HEK293 (cell line): ENCODE data around the gene HDLBP.
A peak's percentile ranks its signal among the peaks of the same experiment; 100 is the strongest.

Source experiments
- CTCF ChIA-PET: fragments of 350-600 bp; formaldehyde crosslinking; extraction: SDS; loops from one replicate; lab custom pipeline; 2021; ENCODE audit warnings: antibody characterized with exemption; lab: Yijun Ruan, JAX
- POLR2A ChIA-PET: fragments of 300-600 bp; formaldehyde crosslinking; extraction: SDS; loops from one replicate; lab custom pipeline; 2020; ENCODE audit warnings: antibody characterized with exemption, inconsistent platforms; lab: Yijun Ruan, JAX
- H3K27ac ChIP-seq: fragments of 200-500 bp; sonication (Bioruptor generic); 2 replicates; pipeline ENCODE4 v1.5.1; 2014; ENCODE audit warnings: low read depth, low read length, control low read depth, inconsistent platforms; ENCODE audit errors: extremely low read depth
- H3K36me3 ChIP-seq, 2 experiments: fragments of 200-500 bp in 1 of 2; sonication (Bioruptor generic) in 1 of 2; 1 replicate in 1 of 2; 2 replicates in 1 of 2; pipeline ENCODE4 v1.5.1; 2014 to 2017; ENCODE audit warnings: inconsistent platforms in 2 of 2, low read length in 2 of 2; ENCODE audit not compliant: control insufficient read depth in 2 of 2, insufficient read depth in 1 of 2
- H3K4me1 ChIP-seq: fragments of 200-500 bp; sonication (Bioruptor generic); 2 replicates; pipeline ENCODE4 v1.5.1; 2014; ENCODE audit warnings: mild to moderate bottlenecking, low read length, inconsistent platforms; ENCODE audit not compliant: control insufficient read depth, insufficient read depth
- H3K4me3 ChIP-seq: 2 replicates; pipeline ENCODE4 v1.5.1; 2011; ENCODE audit warnings: low read depth, mild to moderate bottlenecking, control low read depth, low read length, moderate library complexity
- H3K9me3 ChIP-seq: fragments of 200-500 bp; sonication (Bioruptor generic); 2 replicates; pipeline ENCODE4 v1.5.1; 2014; ENCODE audit warnings: low read depth, low read length, inconsistent platforms; ENCODE audit not compliant: control insufficient read depth, insufficient read depth
- ATF2 ChIP-seq: fragments of 450-650 bp; formaldehyde crosslinking; IDR thresholded peaks from 2 replicates; pipeline ENCODE4 v1.5.1; 2016; ENCODE audit warnings: missing biosample characterization, missing genetic modification characterization, low read depth
- CTCF ChIP-seq: fragments of 450-650 bp; formaldehyde crosslinking; IDR thresholded peaks from 2 replicates; pipeline ENCODE4 v1.5.1; 2016; ENCODE audit warnings: missing biosample characterization, missing genetic modification characterization
- GLIS1 ChIP-seq: fragments of 450-650 bp; formaldehyde crosslinking; IDR thresholded peaks from 2 replicates; pipeline ENCODE4 v1.5.1; 2016; ENCODE audit warnings: missing biosample characterization, missing genetic modification characterization
- HOXD13 ChIP-seq: sonication (generic); formaldehyde crosslinking; IDR thresholded peaks from 2 replicates; pipeline ENCODE4 v1.8.0; 2022; ENCODE audit warnings: missing genetic modification reagents, borderline replicate concordance
- KLF7 ChIP-seq: fragments of 450-650 bp; formaldehyde crosslinking; IDR thresholded peaks from 2 replicates; pipeline ENCODE4 v1.5.1; 2016; ENCODE audit warnings: missing biosample characterization, missing genetic modification characterization, borderline replicate concordance
- MEIS1 ChIP-seq: sonication (generic); formaldehyde crosslinking; IDR thresholded peaks from 2 replicates; pipeline ENCODE4 v1.8.1; 2022; ENCODE audit warnings: missing genetic modification reagents, mild to moderate bottlenecking, borderline replicate concordance
- YY2 ChIP-seq: fragments of 450-650 bp; formaldehyde crosslinking; IDR thresholded peaks from 2 replicates; pipeline ENCODE4 v1.5.1; 2016; ENCODE audit warnings: missing biosample characterization, missing genetic modification characterization
- ZBTB10 ChIP-seq: fragments of 450-650 bp; formaldehyde crosslinking; IDR thresholded peaks from 2 replicates; pipeline ENCODE4 v1.5.1; 2016; ENCODE audit warnings: missing biosample characterization, missing genetic modification characterization
- ZBTB44 ChIP-seq: fragments of 450-650 bp; IDR thresholded peaks from 2 replicates; pipeline ENCODE4 v1.5.1; 2018; ENCODE audit warnings: missing biosample characterization, mild to moderate bottlenecking, missing genetic modification characterization
- ZEB2 ChIP-seq: fragments of 450-650 bp; formaldehyde crosslinking; IDR thresholded peaks from 2 replicates; pipeline ENCODE4 v1.5.1; 2016; ENCODE audit warnings: missing biosample characterization, missing genetic modification characterization
- ZNF121 ChIP-seq: fragments of 450-650 bp; formaldehyde crosslinking; IDR thresholded peaks from 2 replicates; pipeline ENCODE4 v1.5.1; 2016; ENCODE audit warnings: missing biosample characterization, missing genetic modification characterization
- ZNF155 ChIP-seq: fragments of 450-650 bp; formaldehyde crosslinking; IDR thresholded peaks from 2 replicates; pipeline ENCODE4 v1.5.1; 2016; ENCODE audit warnings: missing biosample characterization, missing genetic modification characterization
- ZNF433 ChIP-seq: fragments of 450-650 bp; formaldehyde crosslinking; IDR thresholded peaks from 2 replicates; pipeline ENCODE4 v1.5.1; 2016; ENCODE audit warnings: missing biosample characterization, missing genetic modification characterization, low read depth
- ZNF449 ChIP-seq: fragments of 450-650 bp; formaldehyde crosslinking; IDR thresholded peaks from 2 replicates; pipeline ENCODE4 v1.5.1; 2017; ENCODE audit warnings: missing biosample characterization, mild to moderate bottlenecking, missing genetic modification characterization, moderate library complexity
- ZNF580 ChIP-seq: fragments of 450-650 bp; formaldehyde crosslinking; IDR thresholded peaks from 2 replicates; pipeline ENCODE4 v1.5.1; 2016; ENCODE audit warnings: missing biosample characterization, missing genetic modification characterization
- ZNF585B ChIP-seq: fragments of 450-650 bp; formaldehyde crosslinking; IDR thresholded peaks from 2 replicates; pipeline ENCODE4 v1.5.1; 2016; ENCODE audit warnings: missing biosample characterization, missing genetic modification characterization
- ZNF600 ChIP-seq: fragments of 450-650 bp; formaldehyde crosslinking; IDR thresholded peaks from 2 replicates; pipeline ENCODE4 v1.5.1; 2016; ENCODE audit warnings: missing biosample characterization, missing genetic modification characterization
- ZNF610 ChIP-seq: fragments of 450-650 bp; formaldehyde crosslinking; IDR thresholded peaks from 2 replicates; pipeline ENCODE4 v1.5.1; 2016; ENCODE audit warnings: missing biosample characterization, missing genetic modification characterization, borderline replicate concordance
- ZNF624 ChIP-seq: fragments of 450-650 bp; formaldehyde crosslinking; IDR thresholded peaks from 2 replicates; pipeline ENCODE4 v1.5.1; 2017; ENCODE audit warnings: missing biosample characterization, missing genetic modification characterization
- ZNF670 ChIP-seq: fragments of 450-650 bp; formaldehyde crosslinking; IDR thresholded peaks from 2 replicates; pipeline ENCODE4 v1.5.1; 2016; ENCODE audit warnings: missing biosample characterization, missing genetic modification characterization, low read depth
- ZNF677 ChIP-seq: fragments of 450-650 bp; IDR thresholded peaks from 2 replicates; pipeline ENCODE4 v1.5.0; 2018; ENCODE audit warnings: missing biosample characterization, mild to moderate bottlenecking, missing genetic modification characterization, moderate library complexity
- ZNF768 ChIP-seq: fragments of 450-650 bp; formaldehyde crosslinking; IDR thresholded peaks from 2 replicates; pipeline ENCODE4 v1.5.1; 2018; ENCODE audit warnings: missing biosample characterization, mild to moderate bottlenecking, missing genetic modification characterization
- ZSCAN5A ChIP-seq: fragments of 450-650 bp; formaldehyde crosslinking; IDR thresholded peaks from 2 replicates; pipeline ENCODE4 v1.5.1; 2016; ENCODE audit warnings: missing biosample characterization, missing genetic modification characterization

The HDLBP gene

GRCh38 chr2:241214766-241215165 is 100.7 kb downstream of the HDLBP start (continued):
- no peak for TF ChIP-seq ZNF677 (tag by site-specific recombination)

GRCh38 chr2:241214209-241214608 is 101.3 kb downstream of the HDLBP start:
- TF ChIP-seq YY2 (tag by site-specific recombination) (no peak), ZNF768 (tag by site-specific recombination) (no peak), ZBTB10 (tag by site-specific recombination) (no peak), MEIS1 (CRISPR knock-in tag) (no peak), ZNF449 (tag by site-specific recombination) (no peak), ZNF433 (no peak), KLF7 (tag by site-specific recombination) (no peak), ZSCAN5A (tag by site-specific recombination) (no peak), ZEB2 (tag by site-specific recombination) (no peak), ZNF121 (tag by site-specific recombination) (no peak), ZNF155 (tag by site-specific recombination) (no peak), ZNF585B (tag by site-specific recombination) (no peak), ZNF670 (no peak), ZNF624 (tag by site-specific recombination) (no peak), ZNF610 (no peak), CTCF (tag by site-specific recombination) (no peak), ZNF580 (no peak)
- H3K4me1 ChIP-seq: no peaks in the 10 kb centered on the region
- no peaks in the 10 kb centered on the region for H3K9me3 ChIP-seq
- no peaks in the 10 kb centered on the region for H3K36me3 ChIP-seq
- CTCF ChIA-PET: no interaction called here
- H3K27ac ChIP-seq: no peak overlapping the region
- POLR2A ChIA-PET: no interaction called here
- no peak overlapping the region for H3K4me3 ChIP-seq

- H3K9me3 ChIP-seq: no peaks in the 10 kb centered on the region
- H3K27ac ChIP-seq: no peak overlapping the region
- POLR2A ChIA-PET: no interaction called here
- CTCF ChIA-PET: no interaction called here
- H3K36me3 ChIP-seq: no peaks in the 10 kb centered on the region
- no peaks in the 10 kb centered on the region for H3K4me1 ChIP-seq
- no peak overlapping the region for H3K4me3 ChIP-seq
- TF ChIP-seq ZBTB44 (tag by site-specific recombination): no peak
- no peak for TF ChIP-seq ATF2 (tag by site-specific recombination)
- TF ChIP-seq GLIS1 (tag by site-specific recombination): peak; percentile 70
- 0 out of 2 replicates have a peak, but pooled peaks have one; percentile 31 for TF ChIP-seq ZNF600 (tag by site-specific recombination)
- no peak for TF ChIP-seq HOXD13
Observed at GRCh38 chr2:241213567-241213966, 101.9 kb downstream of the HDLBP start.
